Measurements from ENCODE around the gene APEH. TPM values are rescaled to one million over a fixed set of nuclear protein-coding genes. Genes with fewer than 3 reads are reported as not detected.
A peak's percentile ranks its signal among the peaks of the same experiment; 100 is the strongest.
"Not testable (repeated sequence)": the region's sequence is repeated elsewhere in the genome, so short reads cannot be mapped to it uniquely, and the experiment has no call there.

Gene APEH
- total and polyA plus RNA-seq, 2 of the 13 experiments (the other 11 are each of a cell fraction or from before 2014, with no cell fraction given), result 116 to 130 TPM

GRCh38 chr3:49687424-49687795 is 13.3 kb downstream of the APEH start:
- ATAC-seq; CTCF ChIA-PET (ENCODE audit: low intra/inter-chr PET ratio, low total read pairs); BruUV-seq (replicated peaks); H3K9me3 ChIP-seq (ENCODE audit: low read length); DNase-seq (ENCODE audit: low spot score); in situ Hi-C loops (cut with HindIII; ENCODE audit: extremely low pct_ligation_motif_present, low pct_unique_long_range_greater_than_20kb); H3K27me3 ChIP-seq (ENCODE audit: control insufficient read depth in 1 of 2, insufficient read depth in 2 of 2, low read length in 2 of 2); POLR2A ChIA-PET; FAIRE-seq; H2AFZ ChIP-seq (ENCODE audit: low read length); intact Hi-C loops (cut with micrococcal nuclease; ENCODE audit: unreplicated experiment): not testable (repeated sequence)
- 90% methylated on average over 9 of the region's 12 CpGs for WGBS (ENCODE audit: low lambda C conversion rate)
- H3K4me1 ChIP-seq (ENCODE audit: insufficient read depth, low read length), result peaks cover 53% of the 10 kb centered on the region
- peak overlapping the region; percentile 96 for H3K27ac ChIP-seq (ENCODE audit: extremely low read length, insufficient read depth, low read length)
- peak overlapping the region; percentile 97 for H3K9ac ChIP-seq (ENCODE audit: insufficient read depth, low read depth, low read length)
- H4K20me1 ChIP-seq (ENCODE audit: insufficient read depth, low read length), result peaks cover 12% of the 10 kb centered on the region; the same call in 1 of the 2 replicates
- peaks cover 35% of the 10 kb centered on the region for H3K79me2 ChIP-seq (ENCODE audit: insufficient read depth, low read length)
- H3K36me3 ChIP-seq (replicated peaks in 1 of 2; ENCODE audit: control insufficient read depth in 1 of 2, insufficient read depth in 2 of 2, low read length in 2 of 2), result peaks cover 13 to 19% of the 10 kb centered on the region in 2 experiments
- H3K4me2 ChIP-seq (ENCODE audit: low read depth, low read length), result peak overlapping the region; percentile 96
- peak overlapping the region in 2 of 3 experiments; percentile 89 to 96; a peak in 3 of 6 replicates for H3K4me3 ChIP-seq (replicated peaks in 1 of 3; ENCODE audit: insufficient read depth in 1 of 3, low read depth in 2 of 3, low read length in 3 of 3)

GRCh38 chr3:49688338-49689045 is 14.3 kb downstream of the APEH start:
- H3K9me3 ChIP-seq (ENCODE audit: low read length); CTCF ChIA-PET (ENCODE audit: low intra/inter-chr PET ratio, low total read pairs); H3K27me3 ChIP-seq (ENCODE audit: control insufficient read depth in 1 of 2, insufficient read depth in 2 of 2, low read length in 2 of 2); intact Hi-C loops (cut with micrococcal nuclease; ENCODE audit: unreplicated experiment); H3K36me3 ChIP-seq (replicated peaks in 1 of 2; ENCODE audit: control insufficient read depth in 1 of 2, insufficient read depth in 2 of 2, low read length in 2 of 2); in situ Hi-C loops (cut with HindIII; ENCODE audit: extremely low pct_ligation_motif_present, low pct_unique_long_range_greater_than_20kb); H2AFZ ChIP-seq (ENCODE audit: low read length); BruUV-seq (replicated peaks): not testable (repeated sequence)
- FAIRE-seq, result peak; percentile 91
- POLR2A ChIA-PET, result interaction anchor here (0.6 to 2.3 kb wide), 7 partner anchors 13 to 266 kb away, joined by 3 to 18 read pairs (median 5); partner anchors contain the start of genes AMT, DAG1 and MON1A
- Histone ChIP-seq H3K9ac (ENCODE audit: insufficient read depth, low read depth, low read length) (peak overlapping the region; percentile 97), H3K4me3 (replicated peaks in 1 of 3; ENCODE audit: insufficient read depth in 1 of 3, low read depth in 2 of 3, low read length in 3 of 3) (peak overlapping the region; percentile 75 to 96 (median 89)), H3K4me2 (ENCODE audit: low read depth, low read length) (peak overlapping the region; percentile 96), H3K4me1 (ENCODE audit: insufficient read depth, low read length) (peaks cover 52% of the 10 kb centered on the region), H4K20me1 (ENCODE audit: insufficient read depth, low read length) (peaks cover 12% of the 10 kb centered on the region; the same call in 1 of the 2 replicates), H3K79me2 (ENCODE audit: insufficient read depth, low read length) (peaks cover 38% of the 10 kb centered on the region), H3K27ac (ENCODE audit: extremely low read length, insufficient read depth, low read length) (peak overlapping the region; percentile 96)
- ATAC-seq, result peak; percentile 89
- peak; percentile 88 for DNase-seq (ENCODE audit: low spot score)
- 0% methylated on average over 3 of the region's 7 CpGs for WGBS (ENCODE audit: low lambda C conversion rate)
- TF ChIP-seq MXD4 (CRISPR knock-in tag; IDR thresholded peaks at IDR 0.05), result peak; percentile 79; the same call in 1 of the 2 replicates
- TF ChIP-seq MNT (IDR thresholded peaks at IDR 0.05), result 0 out of 2 replicates have a peak, but pooled peaks have one; percentile 3
- TF ChIP-seq TP53 (CRISPR knock-in tag; conservative IDR thresholded peaks at IDR 0.05), result peak; percentile 37; the same call in 1 of the 2 replicates
- TF ChIP-seq ZNF414 (CRISPR knock-in tag; IDR thresholded peaks at IDR 0.05), result 0 out of 2 replicates have a peak, but pooled peaks have one; percentile 80
- TF ChIP-seq NCOA2 (CRISPR knock-in tag; IDR thresholded peaks at IDR 0.05), result peak; percentile 59
- peak; percentile 47; the same call in 1 of the 2 replicates for TF ChIP-seq AKAP8 (CRISPR knock-in tag; IDR thresholded peaks at IDR 0.05)
- TF ChIP-seq ZBTB42 (CRISPR knock-in tag; IDR thresholded peaks at IDR 0.05), result peak; percentile 80; the same call in 1 of the 2 replicates
- TF ChIP-seq KLF16 (CRISPR knock-in tag; IDR thresholded peaks at IDR 0.05), result peak in 1 of 2 experiments; percentile 43; a peak in 1 of 4 replicates
- TF ChIP-seq KDM5A (IDR thresholded peaks at IDR 0.05; ENCODE audit: borderline replicate concordance, low read length), result peak; percentile 12; the same call in 1 of the 2 replicates
- TF ChIP-seq POLR2A (IDR thresholded peaks at IDR 0.05; ENCODE audit: insufficient read depth in 1 of 2, low read depth in 2 of 2, low read length in 2 of 2), result peak; percentile 89 to 90
- TF ChIP-seq FOXA3 (CRISPR knock-in tag; IDR thresholded peaks at IDR 0.05), result peak; percentile 54
- TF ChIP-seq GATAD1 (CRISPR knock-in tag; IDR thresholded peaks at IDR 0.05), result peak; percentile 72
- 0 out of 2 replicates have a peak, but pooled peaks have one; percentile 25 for TF ChIP-seq TMF1 (CRISPR knock-in tag; IDR thresholded peaks at IDR 0.05; ENCODE audit: low read depth)
- TF ChIP-seq TEAD2 (CRISPR knock-in tag; IDR thresholded peaks at IDR 0.05), result 0 out of 2 replicates have a peak, but pooled peaks have one; percentile 8
